Fibroblast of lung (primary cell): ENCODE measurements around the gene EGR1.

Experiments used
- CTCF ChIP-seq, 2 donors: IDR thresholded peaks in 1 of 2; conservative IDR thresholded peaks in 1 of 2; 1 replicate in 1 of 2; 2 replicates in 1 of 2; pipeline ENCODE4 v1.5.1; 2011 to 2012; ENCODE audit warnings: low read length in 2 of 2, control low read depth in 1 of 2, inconsistent platforms in 1 of 2, low read depth in 1 of 2, mild to moderate bottlenecking in 1 of 2
- EZH2 ChIP-seq: IDR thresholded peaks from 2 replicates; pipeline ENCODE4 v1.5.1; 2012; ENCODE audit warnings: low read length, control low read depth, mild to moderate bottlenecking; ENCODE audit errors: missing control alignments

- TF ChIP-seq CTCF (conservative IDR thresholded peaks at IDR 0.05 in 1 of 2, IDR thresholded peaks at IDR 0.05 in 1 of 2; ENCODE audit: low read depth in 1 of 2, low read length in 2 of 2) (no peak), EZH2 (no peak)
These were observed 23.2 kb downstream of the EGR1 start for GRCh38 chr5:138488481-138488945.
